ENCODE results near the gene ABTB1.

- TF ChIP-seq CTCF (IDR thresholded peaks at IDR 0.05) = no peak
- no peak for TF ChIP-seq POLR2A (IDR thresholded peaks at IDR 0.05)
These were observed 39.7 kb downstream of the ABTB1 start for GRCh38 chr3:127712461-127712860.

Measured in right lobe of liver (tissue), 4 donors.